Measurements from ENCODE around the gene FBXO47. TPM values are rescaled to one million over a fixed set of nuclear protein-coding genes. Genes with fewer than 3 reads are reported as not detected.
"Not testable (repeated sequence)": the region's sequence is repeated elsewhere in the genome, so short reads cannot be mapped to it uniquely, and the experiment has no call there.

FBXO47 gene
- polyA plus RNA-seq, 1 donor from 2014 or later = not detected

- Mint-ChIP-seq H3K27me3 (peaks cover 7% of the 10 kb centered on the region), H3K4me1 (no peaks in the 10 kb centered on the region), H3K4me3 (no peak overlapping the region), H3K27ac (no peak overlapping the region), H3K36me3 (peaks cover 7% of the 10 kb centered on the region), H3K9me3 (peaks cover 1 to 23% (median 16%) of the 10 kb centered on the region in 3 donors)
These were observed 29.6 kb upstream of the FBXO47 start for GRCh38 chr17:38996660-38997337.

- H3K27ac Mint-ChIP-seq = no peak overlapping the region
- peaks cover 5% of the 10 kb centered on the region for H3K27me3 Mint-ChIP-seq
- no peaks in the 10 kb centered on the region for H3K4me1 Mint-ChIP-seq
- no peak overlapping the region for H3K4me3 Mint-ChIP-seq
- peaks cover 1 to 23% (median 16%) of the 10 kb centered on the region in 3 donors for H3K9me3 Mint-ChIP-seq
- H3K36me3 Mint-ChIP-seq = peaks cover 5% of the 10 kb centered on the region
These were observed 26.8 kb upstream of the FBXO47 start for GRCh38 chr17:38994026-38994425.

- Mint-ChIP-seq H3K9me3 (no peaks in the 10 kb centered on the region), H3K27me3 (peaks cover 2% of the 10 kb centered on the region), H3K27ac (no peak overlapping the region), H3K36me3 (peaks cover 2% of the 10 kb centered on the region), H3K4me3 (no peak overlapping the region), H3K4me1 (peaks cover 0 to 2% (median 0%) of the 10 kb centered on the region in 3 donors)
These were observed 17.5 kb upstream of the FBXO47 start for GRCh38 chr17:38984666-38985065.

- H3K4me1 Mint-ChIP-seq = peaks cover 0 to 2% (median 0%) of the 10 kb centered on the region in 3 donors
- H3K4me3 Mint-ChIP-seq = no peak overlapping the region
- peak overlapping the region in 1 of 3 donors; percentile 60 for H3K27ac Mint-ChIP-seq
- H3K27me3 Mint-ChIP-seq = peaks cover 2% of the 10 kb centered on the region
- H3K36me3 Mint-ChIP-seq = peaks cover 2% of the 10 kb centered on the region
- H3K9me3 Mint-ChIP-seq = no peaks in the 10 kb centered on the region
These were observed 15.9 kb upstream of the FBXO47 start for GRCh38 chr17:38982858-38983746.

- no peaks in the 10 kb centered on the region for H3K36me3 Mint-ChIP-seq
- no peaks in the 10 kb centered on the region for H3K9me3 Mint-ChIP-seq
- peaks cover 2% of the 10 kb centered on the region for H3K27me3 Mint-ChIP-seq
- no peak overlapping the region for H3K27ac Mint-ChIP-seq
- peaks cover 0 to 2% (median 0%) of the 10 kb centered on the region in 3 donors for H3K4me1 Mint-ChIP-seq
- H3K4me3 Mint-ChIP-seq = no peak overlapping the region
These were observed 14.4 kb upstream of the FBXO47 start for GRCh38 chr17:38981636-38982035.

GRCh38 chr17:38980490-38981217 is 13.5 kb upstream of the FBXO47 start:
- H3K36me3 Mint-ChIP-seq = no peaks in the 10 kb centered on the region
- H3K9me3 Mint-ChIP-seq = no peaks in the 10 kb centered on the region
- peaks cover 2% of the 10 kb centered on the region for H3K27me3 Mint-ChIP-seq
- no peak overlapping the region for H3K27ac Mint-ChIP-seq
- H3K4me1 Mint-ChIP-seq = peaks cover 0 to 2% (median 0%) of the 10 kb centered on the region in 3 donors
- H3K4me3 Mint-ChIP-seq = no peak overlapping the region

- H3K36me3 Mint-ChIP-seq = no peaks in the 10 kb centered on the region
- no peak overlapping the region for H3K4me3 Mint-ChIP-seq
- H3K27ac Mint-ChIP-seq = no peak overlapping the region
- H3K9me3 Mint-ChIP-seq = no peaks in the 10 kb centered on the region
- H3K4me1 Mint-ChIP-seq = peaks cover 0 to 1% (median 0%) of the 10 kb centered on the region in 3 donors
- H3K27me3 Mint-ChIP-seq = peaks cover 2% of the 10 kb centered on the region
These were observed 11.0 kb upstream of the FBXO47 start for GRCh38 chr17:38978180-38978579.

GRCh38 chr17:38976187-38976551 is 9.0 kb upstream of the FBXO47 start:
- H3K9me3 Mint-ChIP-seq, H3K4me3 Mint-ChIP-seq, H3K27me3 Mint-ChIP-seq, H3K27ac Mint-ChIP-seq, H3K4me1 Mint-ChIP-seq, H3K36me3 Mint-ChIP-seq: not testable (repeated sequence)

GRCh38 chr17:38970804-38971203 is 3.6 kb upstream of the FBXO47 start:
- Mint-ChIP-seq H3K27ac (no peak overlapping the region), H3K36me3 (no peaks in the 10 kb centered on the region), H3K4me3 (no peak overlapping the region)

GRCh38 chr17:38970128-38970527 is 2.9 kb upstream of the FBXO47 start:
- Mint-ChIP-seq H3K27me3 (no peaks in the 10 kb centered on the region), H3K4me3 (peak overlapping the region in 1 of 4 donors; percentile 12), H3K9me3 (no peaks in the 10 kb centered on the region), H3K4me1 (peaks cover 5 to 9% (median 7%) of the 10 kb centered on the region in 3 donors), H3K27ac (no peak overlapping the region), H3K36me3 (no peaks in the 10 kb centered on the region)

More at GRCh38 chr17:38970804-38971203, 3.6 kb upstream of the FBXO47 start:
- H3K4me1 Mint-ChIP-seq = peaks cover 5 to 9% (median 7%) of the 10 kb centered on the region in 3 donors
- no peaks in the 10 kb centered on the region for H3K9me3 Mint-ChIP-seq
- no peaks in the 10 kb centered on the region for H3K27me3 Mint-ChIP-seq

- H3K27me3 Mint-ChIP-seq = no peaks in the 10 kb centered on the region
- peak overlapping the region in 1 of 3 donors; percentile 18 for H3K27ac Mint-ChIP-seq
- peaks cover 5 to 9% (median 7%) of the 10 kb centered on the region in 3 donors for H3K4me1 Mint-ChIP-seq
- H3K9me3 Mint-ChIP-seq = no peaks in the 10 kb centered on the region
- H3K4me3 Mint-ChIP-seq = peak overlapping the region in 1 of 4 donors; percentile 64
- H3K36me3 Mint-ChIP-seq = no peaks in the 10 kb centered on the region
These were observed 2.1 kb upstream of the FBXO47 start for GRCh38 chr17:38969281-38969680.

- Mint-ChIP-seq H3K27me3 (no peaks in the 10 kb centered on the region), H3K27ac (no peak overlapping the region), H3K36me3 (no peaks in the 10 kb centered on the region), H3K4me1 (no peaks in the 10 kb centered on the region), H3K4me3 (no peak overlapping the region), H3K9me3 (no peaks in the 10 kb centered on the region)
These were observed 5.8 kb downstream of the FBXO47 start for GRCh38 chr17:38961413-38961812.

- no peaks in the 10 kb centered on the region for H3K27me3 Mint-ChIP-seq
- H3K36me3 Mint-ChIP-seq = no peaks in the 10 kb centered on the region
- peak overlapping the region in 1 of 4 donors; percentile 5 for H3K4me3 Mint-ChIP-seq
- H3K9me3 Mint-ChIP-seq = no peaks in the 10 kb centered on the region
- no peaks in the 10 kb centered on the region for H3K4me1 Mint-ChIP-seq
- H3K27ac Mint-ChIP-seq = no peak overlapping the region
These were observed 6.8 kb downstream of the FBXO47 start for GRCh38 chr17:38960402-38960801.

- Mint-ChIP-seq H3K4me1 (no peaks in the 10 kb centered on the region), H3K27ac (no peak overlapping the region), H3K4me3 (no peak overlapping the region), H3K27me3 (no peaks in the 10 kb centered on the region), H3K9me3 (no peaks in the 10 kb centered on the region), H3K36me3 (no peaks in the 10 kb centered on the region)
These were observed 7.7 kb downstream of the FBXO47 start for GRCh38 chr17:38959508-38959907.

GRCh38 chr17:38958756-38959155 is 8.4 kb downstream of the FBXO47 start:
- H3K27ac Mint-ChIP-seq = no peak overlapping the region
- H3K9me3 Mint-ChIP-seq = no peaks in the 10 kb centered on the region
- H3K4me1 Mint-ChIP-seq = no peaks in the 10 kb centered on the region
- no peak overlapping the region for H3K4me3 Mint-ChIP-seq
- no peaks in the 10 kb centered on the region for H3K27me3 Mint-ChIP-seq
- H3K36me3 Mint-ChIP-seq = no peaks in the 10 kb centered on the region
